H9 (cell line): ENCODE results near the gene KRTAP9-6. TPM values are rescaled to one million over a fixed set of nuclear protein-coding genes. Genes with fewer than 3 reads are reported as not detected.

ENCODE experiments used
- DNase-seq: peaks from one replicate; pipeline ENCODE4 v3.0.0-alpha.2; 2017
- H2AFZ ChIP-seq: one replicate; pipeline ENCODE4 v1.6.1; 2013; ENCODE audit warnings: mild to moderate bottlenecking, low read length, control low read depth, moderate library complexity
- H2AK5ac ChIP-seq: 2 replicates; pipeline ENCODE4 v1.6.1; 2013; ENCODE audit warnings: low read length, control low read depth, mixed read lengths; ENCODE audit not compliant: insufficient read length
- H2BK120ac ChIP-seq: one replicate; pipeline ENCODE4 v1.6.1; 2013; ENCODE audit warnings: low read depth, mild to moderate bottlenecking, low read length, control low read depth, inconsistent platforms; ENCODE audit not compliant: poor library complexity, severe bottlenecking
- H2BK12ac ChIP-seq: 2 replicates; pipeline ENCODE4 v1.6.1; 2013; ENCODE audit warnings: low read length, control low read depth, mixed read lengths, low read depth; ENCODE audit not compliant: insufficient read length
- H2BK15ac ChIP-seq: 2 replicates; pipeline ENCODE4 v1.6.1; 2013; ENCODE audit warnings: low read depth, low read length, control low read depth
- H2BK20ac ChIP-seq: one replicate; pipeline ENCODE4 v1.6.1; 2013; ENCODE audit warnings: low read depth, mild to moderate bottlenecking, low read length, control low read depth, inconsistent platforms; ENCODE audit not compliant: poor library complexity, severe bottlenecking
- H2BK5ac ChIP-seq: 2 replicates; pipeline ENCODE4 v1.6.1; 2013; ENCODE audit warnings: low read length, control low read depth, mixed read lengths; ENCODE audit not compliant: insufficient read length
- H3K14ac ChIP-seq: 2 replicates; pipeline ENCODE4 v1.6.1; 2013; ENCODE audit warnings: low read length, control low read depth; ENCODE audit not compliant: insufficient read depth
- H3K18ac ChIP-seq: 2 replicates; pipeline ENCODE4 v1.6.1; 2013; ENCODE audit warnings: low read depth, mild to moderate bottlenecking, mixed read lengths, low read length, control low read depth; ENCODE audit not compliant: insufficient read length
- H3K23ac ChIP-seq: 2 replicates; pipeline ENCODE4 v1.6.1; 2013; ENCODE audit warnings: low read length, control low read depth, mixed read lengths, low read depth; ENCODE audit not compliant: insufficient read length
- H3K23me2 ChIP-seq: 2 replicates; pipeline ENCODE4 v1.6.1; 2013; ENCODE audit warnings: low read depth, mild to moderate bottlenecking, mixed read lengths, low read length, control low read depth; ENCODE audit not compliant: insufficient read length, poor library complexity, severe bottlenecking
- H3K27ac ChIP-seq: 2 replicates; pipeline ENCODE4 v1.5.1; 2013; ENCODE audit warnings: low read length, control low read depth, mixed read lengths, low read depth; ENCODE audit not compliant: insufficient read length
- H3K27me3 ChIP-seq: 2 replicates; pipeline ENCODE4 v1.6.1; 2013; ENCODE audit warnings: low read length, control low read depth, inconsistent platforms; ENCODE audit not compliant: insufficient read depth
- H3K4ac ChIP-seq: 2 replicates; pipeline ENCODE4 v1.6.1; 2013; ENCODE audit warnings: low read depth, mild to moderate bottlenecking, control low read depth, inconsistent platforms, low read length, moderate library complexity
- H3K4me1 ChIP-seq: 2 replicates; pipeline ENCODE4 v1.6.1; 2013; ENCODE audit warnings: low read length, control low read depth, inconsistent platforms; ENCODE audit not compliant: insufficient read depth
- H3K4me2 ChIP-seq: 2 replicates; pipeline ENCODE4 v1.6.1; 2013; ENCODE audit warnings: low read length, control low read depth, mixed read lengths; ENCODE audit not compliant: insufficient read length, insufficient read depth
- H3K56ac ChIP-seq: 2 replicates; pipeline ENCODE4 v1.6.1; 2013; ENCODE audit warnings: low read depth, mild to moderate bottlenecking, mixed read lengths, low read length, control low read depth; ENCODE audit not compliant: insufficient read length
- H3K79me1 ChIP-seq: 2 replicates; pipeline ENCODE4 v1.6.1; 2013; ENCODE audit warnings: low read depth, mild to moderate bottlenecking, moderate library complexity, low read length, control low read depth, inconsistent platforms; ENCODE audit not compliant: insufficient read depth, poor library complexity, severe bottlenecking
- H3K79me2 ChIP-seq: 2 replicates; pipeline ENCODE4 v1.6.1; 2013; ENCODE audit warnings: low read length, control low read depth, inconsistent platforms; ENCODE audit not compliant: insufficient read depth
- H3K9ac ChIP-seq: 2 replicates; pipeline ENCODE4 v1.6.1; 2013; ENCODE audit warnings: low read length, control low read depth, mixed read lengths; ENCODE audit not compliant: insufficient read length; ENCODE audit errors: extremely low read depth
- H3K9me3 ChIP-seq: one replicate; pipeline ENCODE4 v1.6.1; 2013; ENCODE audit warnings: low read depth, low read length, inconsistent platforms; ENCODE audit not compliant: control insufficient read depth
- H3T11ph ChIP-seq: one replicate; pipeline ENCODE4 v1.6.1; 2013; ENCODE audit warnings: mild to moderate bottlenecking, low read length, control low read depth, inconsistent platforms
- H4K20me1 ChIP-seq: one replicate; pipeline ENCODE4 v1.6.1; 2013; ENCODE audit not compliant: control insufficient read depth, insufficient read length, insufficient read depth
- H4K5ac ChIP-seq: 2 replicates; pipeline ENCODE4 v1.6.1; 2013; ENCODE audit warnings: low read depth, mild to moderate bottlenecking, mixed read lengths, low read length, control low read depth; ENCODE audit not compliant: insufficient read length
- H4K8ac ChIP-seq: replicated peaks from 2 replicates; pipeline ENCODE4 v1.6.1; 2013; ENCODE audit warnings: low read length, control low read depth, mixed read lengths, low read depth; ENCODE audit not compliant: insufficient read length
- H4K91ac ChIP-seq: 2 replicates; pipeline ENCODE4 v1.6.1; 2013; ENCODE audit warnings: low read depth, mild to moderate bottlenecking, moderate library complexity, mixed read lengths, low read length, control low read depth; ENCODE audit not compliant: insufficient read length
- H3K27ac Mint-ChIP-seq, 3 experiments: 2 replicates in 2 of 3; 3 replicates in 1 of 3; pipeline ENCODE4 v1.8.0; 2020 to 2021; ENCODE audit warnings: mixed read lengths in 3 of 3, mild to moderate bottlenecking in 1 of 3, moderate library complexity in 1 of 3
- H3K27me3 Mint-ChIP-seq: 2 replicates; pipeline ENCODE4 v1.8.0; 2021; ENCODE audit warnings: low read depth, mild to moderate bottlenecking, moderate library complexity, mixed read lengths
- H3K36me3 Mint-ChIP-seq, 3 experiments: 2 replicates in 2 of 3; 3 replicates in 1 of 3; pipeline ENCODE4 v1.8.0; 2020 to 2021; ENCODE audit warnings: low read depth in 3 of 3, mixed read lengths in 3 of 3; ENCODE audit not compliant: insufficient read depth in 1 of 3
- H3K4me1 Mint-ChIP-seq, 2 experiments: 2 replicates each; pipeline ENCODE4 v1.8.0; 2020; ENCODE audit warnings: mixed read lengths in 2 of 2
- H3K4me3 Mint-ChIP-seq, 2 experiments: 2 replicates in 1 of 2; 3 replicates in 1 of 2; pipeline ENCODE4 v1.8.0; 2020 to 2021; ENCODE audit warnings: mild to moderate bottlenecking in 2 of 2, mixed read lengths in 2 of 2, moderate library complexity in 1 of 2
- H3K9me3 Mint-ChIP-seq, 2 experiments: 2 replicates in 1 of 2; 3 replicates in 1 of 2; pipeline ENCODE4 v1.8.0; 2020; ENCODE audit warnings: mild to moderate bottlenecking in 2 of 2, mixed read lengths in 2 of 2, moderate library complexity in 1 of 2
- WGBS: extraction: QIAGEN DNeasy Blood & Tissue Kit; methylation state at CpG from one replicate; pipeline ENCODE4 v1.1.7; 2013; ENCODE audit warnings: missing lambda C conversion rate, low lambda C conversion rate, mixed read lengths; ENCODE audit not compliant: insufficient read length; ENCODE audit errors: extremely low coverage; 5-methylcytosine and 5-hydroxymethylcytosine counted together
- total RNA-seq: library from RNA; stranded (reverse); gene quantifications from 2 replicates; pipeline ENCODE4 v1.2.1, GENCODE V29; 2021
- TF ChIP-seq, protein P1 (sequence below): fragments of 200-600 bp; sonication (generic); conservative IDR thresholded peaks from 3 replicates; pipeline ENCODE4 v1.8.0; 2021; ENCODE audit warnings: antibody characterized with exemption, mild to moderate bottlenecking

Gene KRTAP9-6
- total RNA-seq, 1 experiment from 2014 or later = not detected

DNA sequence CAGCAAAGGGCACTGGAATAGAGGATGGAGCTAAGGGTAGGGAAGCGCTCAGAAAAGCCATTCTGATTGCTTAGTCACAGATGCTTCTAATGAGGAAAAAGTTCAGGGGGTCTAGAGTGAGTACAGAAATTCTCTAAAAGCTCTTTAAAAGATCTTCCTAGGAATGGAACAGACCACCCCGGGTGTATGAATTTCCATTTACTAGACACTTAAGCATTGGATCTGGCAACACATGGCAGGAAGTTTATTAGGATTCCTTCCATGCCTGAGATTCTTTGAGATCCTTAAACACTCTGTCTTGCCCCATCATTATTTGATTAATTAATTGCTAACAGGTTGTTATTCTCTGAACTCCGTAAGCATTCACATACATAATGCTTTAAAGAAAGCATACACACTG, 18.9 kb downstream of the KRTAP9-6 start:
- TF ChIP-seq, protein P1, sequence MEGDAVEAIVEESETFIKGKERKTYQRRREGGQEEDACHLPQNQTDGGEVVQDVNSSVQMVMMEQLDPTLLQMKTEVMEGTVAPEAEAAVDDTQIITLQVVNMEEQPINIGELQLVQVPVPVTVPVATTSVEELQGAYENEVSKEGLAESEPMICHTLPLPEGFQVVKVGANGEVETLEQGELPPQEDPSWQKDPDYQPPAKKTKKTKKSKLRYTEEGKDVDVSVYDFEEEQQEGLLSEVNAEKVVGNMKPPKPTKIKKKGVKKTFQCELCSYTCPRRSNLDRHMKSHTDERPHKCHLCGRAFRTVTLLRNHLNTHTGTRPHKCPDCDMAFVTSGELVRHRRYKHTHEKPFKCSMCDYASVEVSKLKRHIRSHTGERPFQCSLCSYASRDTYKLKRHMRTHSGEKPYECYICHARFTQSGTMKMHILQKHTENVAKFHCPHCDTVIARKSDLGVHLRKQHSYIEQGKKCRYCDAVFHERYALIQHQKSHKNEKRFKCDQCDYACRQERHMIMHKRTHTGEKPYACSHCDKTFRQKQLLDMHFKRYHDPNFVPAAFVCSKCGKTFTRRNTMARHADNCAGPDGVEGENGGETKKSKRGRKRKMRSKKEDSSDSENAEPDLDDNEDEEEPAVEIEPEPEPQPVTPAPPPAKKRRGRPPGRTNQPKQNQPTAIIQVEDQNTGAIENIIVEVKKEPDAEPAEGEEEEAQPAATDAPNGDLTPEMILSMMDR = no peak
- Histone ChIP-seq H3K9me3 (no peaks in the 10 kb centered on the region), H2AK5ac (no peak overlapping the region), H2BK20ac (no peak overlapping the region), H3K4me1 (peaks cover 8% of the 10 kb centered on the region; the same call in 1 of the 2 replicates), H3K27me3 (no peaks in the 10 kb centered on the region), H3K27ac (no peak overlapping the region), H3K14ac (no peak overlapping the region), H3T11ph (no peak overlapping the region), H2AFZ (no peak overlapping the region), H3K56ac (no peak overlapping the region), H3K18ac (no peak overlapping the region), H2BK5ac (no peak overlapping the region), H4K8ac (no peak overlapping the region), H3K4me2 (no peak overlapping the region), H3K4ac (no peak overlapping the region), H4K91ac (no peak overlapping the region), H2BK15ac (no peak overlapping the region), H3K79me2 (no peaks in the 10 kb centered on the region), H2BK12ac (no peak overlapping the region), H4K5ac (no peak overlapping the region), H4K20me1 (no peaks in the 10 kb centered on the region), H3K79me1 (no peaks in the 10 kb centered on the region), H3K23me2 (no peaks in the 10 kb centered on the region), H3K9ac (no peak overlapping the region), H2BK120ac (no peak overlapping the region), H3K23ac (no peak overlapping the region)
- peaks cover 8 to 15% of the 10 kb centered on the region in 2 experiments for H3K4me1 Mint-ChIP-seq
- H3K9me3 Mint-ChIP-seq = no peaks in the 10 kb centered on the region
- no peak overlapping the region for H3K4me3 Mint-ChIP-seq
- WGBS = no CpG with 5 or more reads among the region's 3 CpGs
- DNase-seq = no peak
- no peaks in the 10 kb centered on the region for H3K36me3 Mint-ChIP-seq
- peaks cover 2% of the 10 kb centered on the region; the same call in 1 of the 2 replicates for H3K27me3 Mint-ChIP-seq
- H3K27ac Mint-ChIP-seq = no peak overlapping the region
